Activated T-helper 2 cell treated with anti-CD3 and anti-CD28 coated beads, Interferon-gamma antibody, Interleukin-2, Interleukin-4, amounts not matched to agents 10 μg/mL and 5 μg/mL and 100 μg/mL, durations not matched to agents 14 hours and 24 hours and 36 hours (primary cell): ENCODE measurements around the gene TGM1. TPM values are rescaled to one million over a fixed set of nuclear protein-coding genes. Genes with fewer than 3 reads are reported as not detected.
"Not testable (repeated sequence)": the region's sequence is repeated elsewhere in the genome, so short reads cannot be mapped to it uniquely, and the experiment has no call there.

ENCODE experiments used
- DNase-seq: peaks from one replicate; pipeline ENCODE4 v3.0.0; 2021; ENCODE audit warnings: low spot score
- H3K27ac Mint-ChIP-seq: one replicate; pipeline ENCODE4 v1.8.0; 2021; ENCODE audit warnings: mixed read lengths
- H3K27me3 Mint-ChIP-seq: one replicate; pipeline ENCODE4 v1.8.0; 2021; ENCODE audit warnings: low read depth, mixed read lengths
- H3K36me3 Mint-ChIP-seq: one replicate; pipeline ENCODE4 v1.8.0; 2021; ENCODE audit warnings: low read depth, mixed read lengths
- H3K4me1 Mint-ChIP-seq: one replicate; pipeline ENCODE4 v1.8.0; 2021; ENCODE audit warnings: low read depth, mixed read lengths
- H3K4me3 Mint-ChIP-seq: one replicate; pipeline ENCODE4 v1.8.0; 2021; ENCODE audit warnings: low read depth, mild to moderate bottlenecking, moderate library complexity, mixed read lengths
- H3K9me3 Mint-ChIP-seq: one replicate; pipeline ENCODE4 v1.8.0; 2021; ENCODE audit warnings: mixed read lengths
- intact Hi-C: fragments of 100-400 bp; cut with micrococcal nuclease; formaldehyde crosslinking; loops from one replicate; pipeline ENCODE4 v1.15.1; 2023
- total RNA-seq: library from RNA; stranded (reverse); gene quantifications from 2 replicates; pipeline ENCODE4 v1.2.3, GENCODE V29; 2022

Gene TGM1
- total RNA-seq, 1 donor from 2014 or later, result 3.4 TPM

DNA sequence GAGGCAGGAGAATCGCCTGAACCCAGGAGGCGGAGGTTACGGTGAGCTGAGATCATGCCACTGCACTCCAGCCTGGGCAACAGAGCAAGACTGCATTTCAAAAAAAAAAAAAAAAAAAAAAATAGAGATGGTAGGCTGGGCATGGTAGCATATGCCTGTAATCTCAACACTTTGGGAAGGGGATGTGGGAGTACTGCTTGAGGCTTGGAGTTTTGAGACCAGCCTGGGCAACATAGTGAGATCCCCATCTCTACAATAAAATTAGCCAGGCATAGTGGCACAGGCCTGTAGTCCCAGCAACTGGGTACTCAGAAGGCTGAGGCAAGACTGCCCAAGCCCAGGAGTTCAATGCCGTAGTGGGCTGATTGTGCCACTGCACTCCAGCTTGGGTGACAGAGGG lies 40.0 kb downstream of the TGM1 start:
- H3K27me3 Mint-ChIP-seq, H3K9me3 Mint-ChIP-seq, intact Hi-C loops, H3K4me3 Mint-ChIP-seq, DNase-seq, H3K27ac Mint-ChIP-seq: not testable (repeated sequence)
- peaks cover 30% of the 10 kb centered on the region for H3K36me3 Mint-ChIP-seq
- H3K4me1 Mint-ChIP-seq, result peaks cover 18% of the 10 kb centered on the region

- Mint-ChIP-seq H3K4me3 (no peak overlapping the region), H3K9me3 (no peaks in the 10 kb centered on the region), H3K27ac (no peak overlapping the region), H3K4me1 (peaks cover 13% of the 10 kb centered on the region), H3K36me3 (peaks cover 15% of the 10 kb centered on the region), H3K27me3 (no peaks in the 10 kb centered on the region)
- no peak for DNase-seq
- intact Hi-C loops, result no loop called here
Observed at GRCh38 chr14:24219521-24219920, 43.5 kb downstream of the TGM1 start.

- Mint-ChIP-seq H3K27me3 (no peaks in the 10 kb centered on the region), H3K9me3 (no peaks in the 10 kb centered on the region), H3K27ac (no peak overlapping the region), H3K4me3 (no peak overlapping the region), H3K36me3 (peaks cover 18% of the 10 kb centered on the region), H3K4me1 (peaks cover 16% of the 10 kb centered on the region)
- intact Hi-C loops, result no loop called here
- DNase-seq, result no peak
Observed at GRCh38 chr14:24219080-24219479, 43.9 kb downstream of the TGM1 start.

- intact Hi-C loops, result loop anchor here (1.0 kb wide), 2 partner anchors 15 to 82 kb away; partner anchors contain the start of genes DHRS1, GMPR2, NEDD8 and NOP9
- H3K27me3 Mint-ChIP-seq, result not testable (repeated sequence)
Observed at GRCh38 chr14:24216876-24217275, 46.1 kb downstream of the TGM1 start.

GRCh38 chr14:24216345-24216699 lies 46.7 kb downstream of the TGM1 start:
- no peaks in the 10 kb centered on the region for H3K9me3 Mint-ChIP-seq
- no peak for DNase-seq
- peak overlapping the region; percentile 98 for H3K27ac Mint-ChIP-seq
- H3K4me1 Mint-ChIP-seq, result peaks cover 22% of the 10 kb centered on the region
- intact Hi-C loops, result loop anchor here (1.0 kb wide), 2 partner anchors 16 to 83 kb away; partner anchors contain the start of genes DHRS1, GMPR2, NEDD8 and NOP9
- peaks cover 37% of the 10 kb centered on the region for H3K36me3 Mint-ChIP-seq
- H3K27me3 Mint-ChIP-seq, result no peaks in the 10 kb centered on the region
- H3K4me3 Mint-ChIP-seq, result peak overlapping the region; percentile 92

More at GRCh38 chr14:24216876-24217275, 46.1 kb downstream of the TGM1 start:
- not testable (repeated sequence) for H3K4me3 Mint-ChIP-seq, DNase-seq, H3K27ac Mint-ChIP-seq, H3K9me3 Mint-ChIP-seq
- peaks cover 32% of the 10 kb centered on the region for H3K36me3 Mint-ChIP-seq
- H3K4me1 Mint-ChIP-seq, result peaks cover 18% of the 10 kb centered on the region

- intact Hi-C loops, result loop anchor here (1.0 kb wide), 2 partner anchors 17 to 84 kb away; partner anchors contain the start of genes DHRS1, GMPR2, NEDD8 and NOP9
Observed at GRCh38 chr14:24215495-24216344, 47.3 kb downstream of the TGM1 start, which contains the start of gene MDP1. TSS of gene MDP1 (minus strand) at chr14:24216066. CDS start at chr14:24215955, 111 bp downstream.

GRCh38 chr14:24213866-24214662 lies 48.9 kb downstream of the TGM1 start:
- DNase-seq, result no peak
- Mint-ChIP-seq H3K9me3 (no peaks in the 10 kb centered on the region), H3K36me3 (peaks cover 55% of the 10 kb centered on the region), H3K27ac (peak overlapping the region; percentile 98), H3K4me1 (peaks cover 25% of the 10 kb centered on the region), H3K4me3 (peak overlapping the region; percentile 95), H3K27me3 (no peaks in the 10 kb centered on the region)
- intact Hi-C loops, result loop anchor here (1.0 to 5.0 kb wide), 5 partner anchors 19 to 99 kb away; partner anchors contain the start of genes EMC9, RABGGTA, TINF2 and TM9SF1

More at GRCh38 chr14:24215495-24216344, 47.3 kb downstream of the TGM1 start, which contains the start of gene MDP1:
- H3K27ac Mint-ChIP-seq, result peak within 1 kb of the TSS; percentile 98
- peaks cover 22% of the 10 kb centered on the region for H3K4me1 Mint-ChIP-seq
- peak; percentile 82 for DNase-seq
- H3K36me3 Mint-ChIP-seq, result peaks cover 41% of the 10 kb centered on the region
- H3K9me3 Mint-ChIP-seq, result no peaks in the 10 kb centered on the region
- H3K4me3 Mint-ChIP-seq, result peak within 1 kb of the TSS; percentile 92
- H3K27me3 Mint-ChIP-seq, result no peaks in the 10 kb centered on the region

DNA sequence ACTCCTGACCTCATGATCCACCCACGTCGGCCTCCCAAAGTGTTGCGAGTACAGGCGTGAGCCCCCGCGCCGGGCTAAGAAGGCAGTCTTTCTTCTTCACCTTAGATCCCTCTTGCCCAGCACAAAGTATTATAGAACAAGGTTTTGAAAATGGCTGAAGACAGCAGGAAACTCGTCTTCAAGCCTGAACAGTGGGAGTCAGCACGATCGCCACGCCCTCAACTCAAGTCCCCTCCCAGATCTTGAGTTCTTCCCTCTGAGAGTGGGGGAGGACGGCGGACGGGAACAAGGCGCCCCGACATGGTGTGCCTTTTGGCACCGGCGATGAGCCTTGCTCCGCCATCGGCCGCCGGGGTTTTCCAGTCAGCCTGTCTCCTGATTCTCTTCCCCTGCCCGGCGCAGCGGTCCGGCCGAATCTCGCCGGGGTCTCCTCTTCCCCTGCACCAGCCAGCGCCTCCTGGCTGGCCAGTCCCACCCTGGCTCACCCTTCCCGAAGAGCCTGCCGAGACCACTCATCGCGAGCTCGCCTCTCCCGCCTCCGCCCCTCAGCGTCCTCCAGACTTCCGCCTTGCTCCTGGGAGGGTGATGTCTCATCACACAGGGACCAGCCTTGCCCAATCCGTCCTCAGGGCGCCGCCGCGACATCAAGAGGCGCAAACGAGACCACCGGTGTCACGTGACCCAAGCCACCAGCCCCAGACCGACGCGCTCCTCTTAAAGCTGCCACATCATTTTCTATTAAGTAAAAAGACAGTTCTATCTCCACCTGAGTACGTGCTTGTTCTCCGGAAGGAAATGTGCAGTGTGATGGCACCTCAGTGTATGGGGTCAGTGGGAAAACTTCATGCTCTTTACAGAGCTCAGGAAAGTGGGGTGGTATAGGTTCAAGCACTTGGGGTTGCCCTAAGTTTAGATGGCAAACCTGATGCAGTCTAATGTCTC lies 49.8 kb downstream of the TGM1 start, which contains the start of gene CHMP4A:
CHMP4A (minus strand) TSS at position 565 of the 942 bp plus-strand sequence; CDS start at position 516, 49 bp downstream.
- Mint-ChIP-seq H3K9me3 (no peaks in the 10 kb centered on the region), H3K27me3 (no peaks in the 10 kb centered on the region), H3K4me1 (peaks cover 25% of the 10 kb centered on the region), H3K36me3 (peaks cover 58% of the 10 kb centered on the region), H3K27ac (peak within 1 kb of the TSS; percentile 98), H3K4me3 (peak within 1 kb of the TSS; percentile 95)
- intact Hi-C loops, result loop anchor here (1.0 to 5.0 kb wide), 5 partner anchors 18 to 98 kb away; partner anchors contain the start of genes EMC9, RABGGTA, TINF2 and TM9SF1
- peak; percentile 96 for DNase-seq

DNA sequence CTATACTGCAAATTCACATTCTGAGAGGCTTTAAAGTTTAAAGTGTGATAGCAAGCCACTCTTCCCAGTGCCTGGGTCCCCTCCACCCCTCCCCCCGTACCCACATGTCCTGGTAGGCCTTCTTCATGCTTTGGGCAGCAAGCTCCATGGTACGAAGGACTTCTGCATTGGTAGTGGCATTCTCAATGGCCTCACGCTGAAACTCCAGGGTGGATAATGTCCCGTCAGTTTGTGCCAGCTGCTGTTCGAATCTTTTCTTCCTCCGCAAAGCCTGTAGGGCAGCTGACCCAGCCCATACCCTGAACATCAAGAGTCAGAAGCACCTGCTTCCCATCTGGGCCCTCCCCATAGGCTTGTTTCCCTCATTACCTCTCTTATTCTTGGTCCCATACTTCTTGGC lies 51.7 kb downstream of the TGM1 start:
- peaks cover 71% of the 10 kb centered on the region for H3K36me3 Mint-ChIP-seq
- DNase-seq, result no peak
- peak overlapping the region; percentile 95 for H3K4me3 Mint-ChIP-seq
- H3K9me3 Mint-ChIP-seq, result no peaks in the 10 kb centered on the region
- H3K27ac Mint-ChIP-seq, result peak overlapping the region; percentile 36
- intact Hi-C loops, result loop anchor here (5.0 kb wide), 1 partner anchor 69 kb away; the partner anchor contains the start of gene EMC9
- peaks cover 30% of the 10 kb centered on the region for H3K4me1 Mint-ChIP-seq
- no peaks in the 10 kb centered on the region for H3K27me3 Mint-ChIP-seq

DNA sequence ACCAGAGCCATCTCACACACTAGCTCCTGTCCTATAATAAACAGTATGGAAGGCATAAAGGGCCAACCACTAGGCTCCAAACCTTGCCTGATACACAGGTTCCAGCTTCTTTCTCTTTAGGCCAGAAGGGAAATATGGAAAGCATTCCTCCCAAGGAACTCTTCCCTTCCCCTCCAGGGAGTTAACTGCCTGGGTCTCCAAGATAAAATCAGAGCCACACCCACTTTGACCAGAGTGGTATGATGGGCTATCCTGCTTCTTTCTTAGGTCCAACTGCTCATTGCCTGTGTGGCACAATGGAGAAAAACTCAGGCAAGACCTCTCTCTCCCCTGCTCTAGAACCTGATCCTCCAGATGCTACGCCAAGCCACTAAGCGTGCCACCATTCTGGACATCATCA lies 55.4 kb downstream of the TGM1 start:
- Mint-ChIP-seq H3K36me3 (peaks cover 82% of the 10 kb centered on the region), H3K4me1 (peaks cover 17% of the 10 kb centered on the region), H3K4me3 (no peak overlapping the region), H3K9me3 (peaks cover 6% of the 10 kb centered on the region), H3K27ac (no peak overlapping the region), H3K27me3 (no peaks in the 10 kb centered on the region)
- DNase-seq, result no peak
- intact Hi-C loops, result no loop called here

- H3K4me1 Mint-ChIP-seq, result peaks cover 17% of the 10 kb centered on the region
- H3K36me3 Mint-ChIP-seq, result peaks cover 84% of the 10 kb centered on the region
- peak overlapping the region; percentile 14 for H3K27ac Mint-ChIP-seq
- H3K27me3 Mint-ChIP-seq, result no peaks in the 10 kb centered on the region
- peaks cover 8% of the 10 kb centered on the region for H3K9me3 Mint-ChIP-seq
- intact Hi-C loops, result no loop called here
- H3K4me3 Mint-ChIP-seq, result no peak overlapping the region
- no peak for DNase-seq
Observed at GRCh38 chr14:24207104-24207551, 55.8 kb downstream of the TGM1 start.
